ENCODE results near the gene NUDT5. TPM values are rescaled to one million over a fixed set of nuclear protein-coding genes. Genes with fewer than 3 reads are reported as not detected.

The NUDT5 gene
- polyA plus RNA-seq, 1 of the 3 experiments (the other 2 are of a cell fraction), result 61.2 TPM

GRCh38 chr10:12162927-12163326 lies 32.8 kb downstream of the NUDT5 start:
- H3F3A ChIP-seq (replicated peaks; ENCODE audit: insufficient read depth), result peaks cover 5% of the 10 kb centered on the region
- no peak for DNase-seq
- H3K27ac ChIP-seq (ENCODE audit: low read depth in 2 of 2, low read length in 1 of 2), result peak overlapping the region in 1 of 2 experiments; percentile 29; a peak in 1 of 4 replicates
- TF ChIP-seq MAX (IDR thresholded peaks at IDR 0.05; ENCODE audit: low read depth) (no peak), EZH2phosphoT487 (IDR thresholded peaks at IDR 0.05; ENCODE audit: borderline replicate concordance, low read depth) (no peak), USF1 (IDR thresholded peaks at IDR 0.05; ENCODE audit: borderline replicate concordance, low read depth) (no peak), MXI1 (IDR thresholded peaks at IDR 0.05; ENCODE audit: low read depth, low read length) (no peak), JUND (IDR thresholded peaks at IDR 0.05) (no peak), RXRA (IDR thresholded peaks at IDR 0.05; ENCODE audit: borderline replicate concordance, low read depth) (no peak), MEF2A (IDR thresholded peaks at IDR 0.05; ENCODE audit: borderline replicate concordance, low read depth) (no peak), ELF1 (IDR thresholded peaks at IDR 0.05) (no peak), CHD2 (IDR thresholded peaks at IDR 0.05; ENCODE audit: low read length, partially characterized antibody) (no peak), GABPA (IDR thresholded peaks at IDR 0.05; ENCODE audit: low read depth) (no peak), RFX5 (IDR thresholded peaks at IDR 0.05; ENCODE audit: low read length) (no peak), FOSL2 (IDR thresholded peaks at IDR 0.05; ENCODE audit: borderline replicate concordance, low read depth) (no peak), TCF12 (IDR thresholded peaks at IDR 0.05) (no peak)
- TF ChIP-seq, protein P1, sequence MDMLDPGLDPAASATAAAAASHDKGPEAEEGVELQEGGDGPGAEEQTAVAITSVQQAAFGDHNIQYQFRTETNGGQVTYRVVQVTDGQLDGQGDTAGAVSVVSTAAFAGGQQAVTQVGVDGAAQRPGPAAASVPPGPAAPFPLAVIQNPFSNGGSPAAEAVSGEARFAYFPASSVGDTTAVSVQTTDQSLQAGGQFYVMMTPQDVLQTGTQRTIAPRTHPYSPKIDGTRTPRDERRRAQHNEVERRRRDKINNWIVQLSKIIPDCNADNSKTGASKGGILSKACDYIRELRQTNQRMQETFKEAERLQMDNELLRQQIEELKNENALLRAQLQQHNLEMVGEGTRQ (IDR thresholded peaks at IDR 0.05; ENCODE audit: borderline replicate concordance, low read depth, low read length), result no peak
- TF ChIP-seq, protein P2, sequence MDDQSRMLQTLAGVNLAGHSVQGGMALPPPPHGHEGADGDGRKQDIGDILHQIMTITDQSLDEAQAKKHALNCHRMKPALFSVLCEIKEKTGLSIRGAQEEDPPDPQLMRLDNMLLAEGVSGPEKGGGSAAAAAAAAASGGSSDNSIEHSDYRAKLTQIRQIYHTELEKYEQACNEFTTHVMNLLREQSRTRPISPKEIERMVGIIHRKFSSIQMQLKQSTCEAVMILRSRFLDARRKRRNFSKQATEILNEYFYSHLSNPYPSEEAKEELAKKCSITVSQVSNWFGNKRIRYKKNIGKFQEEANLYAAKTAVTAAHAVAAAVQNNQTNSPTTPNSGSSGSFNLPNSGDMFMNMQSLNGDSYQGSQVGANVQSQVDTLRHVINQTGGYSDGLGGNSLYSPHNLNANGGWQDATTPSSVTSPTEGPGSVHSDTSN (IDR thresholded peaks at IDR 0.05), result no peak
- TF ChIP-seq, protein P3, sequence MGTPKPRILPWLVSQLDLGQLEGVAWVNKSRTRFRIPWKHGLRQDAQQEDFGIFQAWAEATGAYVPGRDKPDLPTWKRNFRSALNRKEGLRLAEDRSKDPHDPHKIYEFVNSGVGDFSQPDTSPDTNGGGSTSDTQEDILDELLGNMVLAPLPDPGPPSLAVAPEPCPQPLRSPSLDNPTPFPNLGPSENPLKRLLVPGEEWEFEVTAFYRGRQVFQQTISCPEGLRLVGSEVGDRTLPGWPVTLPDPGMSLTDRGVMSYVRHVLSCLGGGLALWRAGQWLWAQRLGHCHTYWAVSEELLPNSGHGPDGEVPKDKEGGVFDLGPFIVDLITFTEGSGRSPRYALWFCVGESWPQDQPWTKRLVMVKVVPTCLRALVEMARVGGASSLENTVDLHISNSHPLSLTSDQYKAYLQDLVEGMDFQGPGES (IDR thresholded peaks at IDR 0.05; ENCODE audit: low read depth, low read length), result no peak
- H3K9ac ChIP-seq, result no peak overlapping the region
- H3K4me1 ChIP-seq (ENCODE audit: control insufficient read depth in 1 of 2, insufficient read depth in 2 of 2, low read depth in 1 of 2, low read length in 1 of 2), result peaks cover 0 to 13% of the 10 kb centered on the region in 2 experiments; a peak in 2 of 4 replicates
- ChIA-PET POLR2A (interaction anchor here (0.8 kb wide), 1 partner anchor 60 kb away, joined by 3 read pairs; no protein-coding TSS in a partner anchor), CTCF (interaction anchor here (0.6 to 1.8 kb wide), 3 partner anchors 13 to 52 kb away, joined by 3 to 7 read pairs (median 3); no protein-coding TSS in a partner anchor)
- no peak overlapping the region for H3K4me2 ChIP-seq
- H3K4me3 ChIP-seq (ENCODE audit: low read depth in 2 of 2, low read length in 1 of 2), result no peak overlapping the region
- WGBS (ENCODE audit: low lambda C conversion rate), result 97% methylated on average over 6 of the region's 6 CpGs
- no peaks in the 10 kb centered on the region for H3K79me2 ChIP-seq (ENCODE audit: insufficient read depth)
- no peaks in the 10 kb centered on the region for H3K27me3 ChIP-seq (ENCODE audit: insufficient read depth)
- no peaks in the 10 kb centered on the region for H3K9me2 ChIP-seq
- H3K9me3 ChIP-seq, result no peaks in the 10 kb centered on the region
- peaks cover 70 to 74% of the 10 kb centered on the region in 2 experiments for H3K36me3 ChIP-seq (replicated peaks in 1 of 2; ENCODE audit: control insufficient read depth in 1 of 2, insufficient read depth in 2 of 2, low read length in 1 of 2)
- no peaks in the 10 kb centered on the region for H4K20me1 ChIP-seq (ENCODE audit: insufficient read depth)
- H2AFZ ChIP-seq (ENCODE audit: low read depth), result no peak overlapping the region
